Calu3 (cell line): ENCODE results near the gene PPY. TPM values are rescaled to one million over a fixed set of nuclear protein-coding genes. Genes with fewer than 3 reads are reported as not detected.
"Not testable (repeated sequence)": the region's sequence is repeated elsewhere in the genome, so short reads cannot be mapped to it uniquely, and the experiment has no call there.

Source experiments
- BruUV-seq: library from RNA; stranded (reverse); fragments of 400-500 nt; replicated peaks from 2 replicates; lab custom pipeline; 2021; lab: Mats Ljungman, UMichigan
- CTCF ChIA-PET: fragments of 300-600 bp; sonication (Branson Sonifier 250); formaldehyde crosslinking; loops from one replicate; lab custom pipeline; 2022; ENCODE audit warnings: antibody characterized with exemption; lab: Charles Lee
- DNase-seq: peaks from one replicate; pipeline ENCODE4 v3.0.0; 2022
- H3K27ac Mint-ChIP-seq: one replicate; pipeline ENCODE4 v1.8.0; 2022; ENCODE audit warnings: mixed read lengths; ENCODE audit not compliant: unreplicated experiment
- H3K27me3 Mint-ChIP-seq: one replicate; pipeline ENCODE4 v1.8.0; 2022; ENCODE audit warnings: mixed read lengths; ENCODE audit not compliant: unreplicated experiment
- H3K36me3 Mint-ChIP-seq: one replicate; pipeline ENCODE4 v1.8.0; 2022; ENCODE audit warnings: mild to moderate bottlenecking, moderate library complexity, mixed read lengths; ENCODE audit not compliant: insufficient read depth, unreplicated experiment
- H3K4me1 Mint-ChIP-seq: one replicate; pipeline ENCODE4 v1.8.0; 2022; ENCODE audit warnings: mild to moderate bottlenecking, low read depth, mixed read lengths; ENCODE audit not compliant: unreplicated experiment
- H3K4me3 Mint-ChIP-seq: one replicate; pipeline ENCODE4 v1.8.0; 2022; ENCODE audit warnings: mild to moderate bottlenecking, low read depth, moderate library complexity, mixed read lengths; ENCODE audit not compliant: unreplicated experiment
- H3K9me3 Mint-ChIP-seq: one replicate; pipeline ENCODE4 v1.8.0; 2022; ENCODE audit warnings: low read depth, mixed read lengths; ENCODE audit not compliant: unreplicated experiment
- intact Hi-C: fragments of 100-400 bp; cut with micrococcal nuclease; formaldehyde crosslinking; loops from one replicate; pipeline ENCODE4 v1.10.0; 2022; ENCODE audit not compliant: unreplicated experiment
- total RNA-seq: library from RNA; stranded (reverse); gene quantifications from 2 replicates; pipeline ENCODE4 v1.2.3, GENCODE V29; 2022
- TF ChIP-seq, protein P1 (sequence below): fragments of 200-600 bp; IDR thresholded peaks from one replicate; pipeline ENCODE4 v1.8.0; 2022; ENCODE audit warnings: antibody characterized with exemption; ENCODE audit not compliant: unreplicated experiment

Gene PPY
- total RNA-seq, 1 experiment from 2014 or later: not detected

DNA sequence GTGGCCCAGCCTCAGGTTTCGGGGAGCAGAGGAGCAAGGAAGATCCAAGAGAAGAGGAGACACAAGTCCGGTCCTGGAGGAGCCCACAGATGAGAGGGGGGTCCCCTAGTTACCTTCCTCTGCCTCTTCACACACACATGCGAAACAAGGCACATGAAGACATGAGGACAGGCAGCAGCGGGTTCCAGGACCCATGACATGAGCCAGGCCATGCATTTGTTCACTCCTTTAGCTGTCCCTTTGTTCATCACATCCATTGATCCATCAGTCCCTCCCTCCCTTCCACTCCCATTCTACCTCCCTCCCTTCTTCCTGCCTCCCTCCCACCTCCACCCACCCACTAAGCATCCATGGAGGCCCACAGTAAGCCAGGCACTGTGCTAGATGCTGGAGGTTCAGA, 9.4 kb downstream of the PPY start:
- H3K27me3 Mint-ChIP-seq: peaks cover 96% of the 10 kb centered on the region
- H3K4me3 Mint-ChIP-seq: no peak overlapping the region
- TF ChIP-seq, protein P1, sequence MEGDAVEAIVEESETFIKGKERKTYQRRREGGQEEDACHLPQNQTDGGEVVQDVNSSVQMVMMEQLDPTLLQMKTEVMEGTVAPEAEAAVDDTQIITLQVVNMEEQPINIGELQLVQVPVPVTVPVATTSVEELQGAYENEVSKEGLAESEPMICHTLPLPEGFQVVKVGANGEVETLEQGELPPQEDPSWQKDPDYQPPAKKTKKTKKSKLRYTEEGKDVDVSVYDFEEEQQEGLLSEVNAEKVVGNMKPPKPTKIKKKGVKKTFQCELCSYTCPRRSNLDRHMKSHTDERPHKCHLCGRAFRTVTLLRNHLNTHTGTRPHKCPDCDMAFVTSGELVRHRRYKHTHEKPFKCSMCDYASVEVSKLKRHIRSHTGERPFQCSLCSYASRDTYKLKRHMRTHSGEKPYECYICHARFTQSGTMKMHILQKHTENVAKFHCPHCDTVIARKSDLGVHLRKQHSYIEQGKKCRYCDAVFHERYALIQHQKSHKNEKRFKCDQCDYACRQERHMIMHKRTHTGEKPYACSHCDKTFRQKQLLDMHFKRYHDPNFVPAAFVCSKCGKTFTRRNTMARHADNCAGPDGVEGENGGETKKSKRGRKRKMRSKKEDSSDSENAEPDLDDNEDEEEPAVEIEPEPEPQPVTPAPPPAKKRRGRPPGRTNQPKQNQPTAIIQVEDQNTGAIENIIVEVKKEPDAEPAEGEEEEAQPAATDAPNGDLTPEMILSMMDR: no peak
- BruUV-seq: no TSS peak
- H3K9me3 Mint-ChIP-seq: no peaks in the 10 kb centered on the region
- no peaks in the 10 kb centered on the region for H3K36me3 Mint-ChIP-seq
- intact Hi-C loops: no loop called here
- CTCF ChIA-PET: no interaction called here
- peaks cover 7% of the 10 kb centered on the region for H3K4me1 Mint-ChIP-seq
- DNase-seq: no peak
- no peak overlapping the region for H3K27ac Mint-ChIP-seq

DNA sequence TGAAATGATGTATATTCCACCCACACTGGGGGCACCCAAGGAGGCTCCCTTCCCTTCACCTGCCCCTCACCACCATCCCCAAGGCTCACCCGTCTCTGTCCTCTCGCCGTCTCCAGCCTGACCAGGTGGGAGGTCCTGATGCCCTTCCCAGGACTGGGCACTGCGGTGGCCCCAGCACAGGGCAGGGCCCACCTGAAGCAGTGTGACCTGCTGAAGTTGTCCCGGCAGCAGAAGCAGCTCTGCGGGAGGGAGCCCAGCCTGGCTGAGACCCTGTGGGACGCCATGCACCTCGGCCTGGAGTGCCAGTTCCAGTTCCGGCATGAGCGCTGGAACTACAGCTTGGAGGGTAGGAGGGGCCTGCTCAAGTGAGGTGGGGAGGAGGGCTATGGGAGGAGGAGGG, 9.9 kb downstream of the PPY start:
- Mint-ChIP-seq H3K27me3 (peaks cover 96% of the 10 kb centered on the region), H3K36me3 (no peaks in the 10 kb centered on the region), H3K4me3 (no peak overlapping the region), H3K27ac (no peak overlapping the region), H3K9me3 (no peaks in the 10 kb centered on the region), H3K4me1 (peaks cover 12% of the 10 kb centered on the region)
- BruUV-seq: no TSS peak
- CTCF ChIA-PET: no interaction called here
- no peak for DNase-seq
- TF ChIP-seq, protein P1: no peak
- intact Hi-C loops: no loop called here

DNA sequence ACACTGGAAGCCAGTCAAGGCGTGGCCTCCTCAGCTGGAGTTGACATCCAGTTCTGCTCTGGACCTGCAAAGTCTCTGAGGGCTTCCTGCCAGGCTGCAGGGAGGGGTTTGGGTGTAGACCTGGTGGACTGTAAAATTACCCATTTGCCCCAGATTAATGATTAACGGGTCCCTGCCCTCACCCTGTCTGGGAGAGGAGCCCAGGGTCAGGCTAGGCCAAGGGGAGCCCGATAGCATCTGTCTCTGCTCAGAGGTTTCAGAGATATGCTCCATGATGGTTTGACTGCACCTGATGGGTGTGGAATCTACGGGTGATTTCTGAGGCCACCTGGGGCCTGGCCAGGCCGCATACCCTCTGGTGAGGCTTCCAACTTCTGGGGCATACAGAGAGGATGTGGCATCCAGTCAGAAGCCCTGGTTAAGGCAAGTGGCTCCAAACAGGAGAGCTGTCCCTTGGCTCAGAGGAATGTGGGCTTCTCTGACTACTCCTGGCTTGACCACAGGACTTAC, 11.2 kb downstream of the PPY start:
- CTCF ChIA-PET: interaction anchor here (0.9 to 1.3 kb wide), 2 partner anchors 13 kb away, joined by 3 to 4 read pairs; no protein-coding TSS in a partner anchor
- no peaks in the 10 kb centered on the region for H3K9me3 Mint-ChIP-seq
- no TSS peak for BruUV-seq
- peaks cover 21% of the 10 kb centered on the region for H3K4me1 Mint-ChIP-seq
- H3K36me3 Mint-ChIP-seq: peaks cover 8% of the 10 kb centered on the region
- H3K4me3 Mint-ChIP-seq: no peak overlapping the region
- intact Hi-C loops: no loop called here
- H3K27ac Mint-ChIP-seq: no peak overlapping the region
- peaks cover 96% of the 10 kb centered on the region for H3K27me3 Mint-ChIP-seq
- TF ChIP-seq, protein P1: no peak
- no peak for DNase-seq

DNA sequence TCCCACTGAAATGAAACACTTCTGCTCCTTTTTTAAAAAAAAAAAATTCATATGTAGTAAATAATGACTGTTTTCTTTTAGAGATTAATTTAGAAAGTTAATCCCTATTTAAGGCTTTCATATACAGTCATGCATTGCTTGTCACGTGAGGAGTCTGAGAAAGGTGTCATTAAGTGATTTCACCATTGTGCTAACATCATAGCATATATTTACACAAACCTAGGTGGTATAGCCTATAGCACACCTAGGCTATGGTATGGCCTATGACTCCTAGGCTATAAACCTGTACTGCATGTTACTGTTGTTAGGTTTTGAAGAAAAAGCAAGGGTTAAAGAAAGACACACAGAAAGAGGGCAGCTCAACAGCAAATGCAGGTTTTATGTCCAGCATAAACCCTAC, 13.7 kb downstream of the PPY start:
- CTCF ChIA-PET: interaction anchor here (0.6 kb wide), 1 partner anchor 18 kb away, joined by 3 read pairs; no protein-coding TSS in a partner anchor
- no peak for DNase-seq
- Mint-ChIP-seq H3K36me3 (peaks cover 8% of the 10 kb centered on the region), H3K9me3 (no peaks in the 10 kb centered on the region), H3K4me1 (peaks cover 21% of the 10 kb centered on the region), H3K27me3 (peaks cover 97% of the 10 kb centered on the region), H3K4me3 (no peak overlapping the region), H3K27ac (no peak overlapping the region)
- intact Hi-C loops: no loop called here
- BruUV-seq: no TSS peak
- TF ChIP-seq, protein P1: no peak

DNA sequence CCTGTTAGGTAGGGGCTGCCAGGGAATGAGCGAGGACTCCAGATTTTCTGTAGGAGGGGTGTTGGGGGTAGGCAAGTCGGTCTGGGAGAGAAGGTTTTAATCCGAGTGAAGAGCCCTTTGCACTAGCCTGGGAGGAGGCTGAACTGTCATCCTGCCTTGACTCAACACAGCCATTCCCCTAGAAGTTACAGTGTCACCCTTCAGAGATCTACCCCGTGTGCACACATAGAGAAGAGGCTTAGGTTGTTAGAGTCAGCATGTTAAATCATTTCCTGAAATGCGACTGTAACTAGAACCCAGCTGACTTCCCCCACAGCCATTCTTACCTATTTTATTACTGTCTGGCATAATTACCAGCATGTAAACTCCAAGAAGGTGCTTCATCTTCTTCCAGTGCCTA, 14.3 kb downstream of the PPY start:
- peaks cover 97% of the 10 kb centered on the region for H3K27me3 Mint-ChIP-seq

More for the DNA sequence above, 14.3 kb downstream of the PPY start:
- DNase-seq, CTCF ChIA-PET, intact Hi-C loops, H3K27ac Mint-ChIP-seq, H3K9me3 Mint-ChIP-seq, H3K36me3 Mint-ChIP-seq, BruUV-seq: not testable (repeated sequence)
- Mint-ChIP-seq H3K4me3 (peak overlapping the region; percentile 72), H3K4me1 (peaks cover 21% of the 10 kb centered on the region)
